Measurements from ENCODE around the gene F10. TPM values are rescaled to one million over a fixed set of nuclear protein-coding genes. Genes with fewer than 3 reads are reported as not detected.

Gene F10
- total RNA-seq, 1 experiment from 2014 or later = not detected

GRCh38 chr13:113080361-113080831 lies 42.2 kb upstream of the F10 start:
- H3K27me3 ChIP-seq (ENCODE audit: insufficient read depth, low read depth) = no peaks in the 10 kb centered on the region
- POLR2A ChIA-PET (ENCODE audit: unreplicated experiment) = no interaction called here
- BruUV-seq (replicated peaks) = no TSS peak
- H3K9me3 ChIP-seq (ENCODE audit: insufficient read depth, low read depth) = no peaks in the 10 kb centered on the region
- no peak overlapping the region for H3K4me2 ChIP-seq
- no peaks in the 10 kb centered on the region for H3K9me2 ChIP-seq (ENCODE audit: insufficient read depth)
- H3K4me1 ChIP-seq (replicated peaks; ENCODE audit: insufficient read depth) = no peaks in the 10 kb centered on the region
- H3K79me2 ChIP-seq (ENCODE audit: low read depth) = no peaks in the 10 kb centered on the region
- no peak overlapping the region for H3K27ac ChIP-seq
- no peaks in the 10 kb centered on the region for H3F3A ChIP-seq (ENCODE audit: insufficient read depth, low read depth)
- CTCF ChIA-PET = no interaction called here
- no peaks in the 10 kb centered on the region for H3K36me3 ChIP-seq (ENCODE audit: low read depth)
- H3K4me3 ChIP-seq = no peak overlapping the region
- DNase-seq = no peak
- intact Hi-C loops (cut with micrococcal nuclease; ENCODE audit: unreplicated experiment) = no loop called here
- H4K20me1 ChIP-seq (ENCODE audit: insufficient read depth) = no peaks in the 10 kb centered on the region
- H2AFZ ChIP-seq = no peak overlapping the region
- TF ChIP-seq EZH2 (IDR thresholded peaks at IDR 0.05; ENCODE audit: low read depth) = no peak
- no peak for TF ChIP-seq CTCF (conservative IDR thresholded peaks at IDR 0.05)

GRCh38 chr13:113080901-113081521 lies 41.6 kb upstream of the F10 start:
- no peak overlapping the region for H3K27ac ChIP-seq
- H3K4me3 ChIP-seq = no peak overlapping the region

GRCh38 chr13:113082198-113083021 lies 40.2 kb upstream of the F10 start:
- TF ChIP-seq CTCF (conservative IDR thresholded peaks at IDR 0.05) = no peak
- no peak for TF ChIP-seq EZH2 (IDR thresholded peaks at IDR 0.05; ENCODE audit: low read depth)
- H3K27ac ChIP-seq = no peak overlapping the region
- no peak overlapping the region for H3K4me3 ChIP-seq
- no peaks in the 10 kb centered on the region for H3K9me3 ChIP-seq (ENCODE audit: insufficient read depth, low read depth)
- H3K36me3 ChIP-seq (ENCODE audit: low read depth) = no peaks in the 10 kb centered on the region
- ChIA-PET POLR2A (ENCODE audit: unreplicated experiment) (no interaction called here), CTCF (no interaction called here)
- peaks cover 4% of the 10 kb centered on the region; the same call in 1 of the 2 replicates for H3F3A ChIP-seq (ENCODE audit: insufficient read depth, low read depth)
- H3K4me2 ChIP-seq = no peak overlapping the region
- DNase-seq = no peak
- H4K20me1 ChIP-seq (ENCODE audit: insufficient read depth) = no peaks in the 10 kb centered on the region; the same call in 1 of the 2 replicates
- no peaks in the 10 kb centered on the region for H3K4me1 ChIP-seq (replicated peaks; ENCODE audit: insufficient read depth)
- intact Hi-C loops (cut with micrococcal nuclease; ENCODE audit: unreplicated experiment) = no loop called here
- H3K79me2 ChIP-seq (ENCODE audit: low read depth) = no peaks in the 10 kb centered on the region
- BruUV-seq (replicated peaks) = no TSS peak
- H3K27me3 ChIP-seq (ENCODE audit: insufficient read depth, low read depth) = no peaks in the 10 kb centered on the region
- no peaks in the 10 kb centered on the region for H3K9me2 ChIP-seq (ENCODE audit: insufficient read depth)
- H2AFZ ChIP-seq = no peak overlapping the region

More at GRCh38 chr13:113080901-113081521, 41.6 kb upstream of the F10 start:
- intact Hi-C loops (cut with micrococcal nuclease; ENCODE audit: unreplicated experiment) = no loop called here
- Histone ChIP-seq H4K20me1 (ENCODE audit: insufficient read depth) (no peaks in the 10 kb centered on the region), H3K9me2 (ENCODE audit: insufficient read depth) (no peaks in the 10 kb centered on the region), H3K9me3 (ENCODE audit: insufficient read depth, low read depth) (no peaks in the 10 kb centered on the region), H3K36me3 (ENCODE audit: low read depth) (no peaks in the 10 kb centered on the region), H2AFZ (no peak overlapping the region), H3K27me3 (ENCODE audit: insufficient read depth, low read depth) (no peaks in the 10 kb centered on the region), H3F3A (ENCODE audit: insufficient read depth, low read depth) (no peaks in the 10 kb centered on the region), H3K79me2 (ENCODE audit: low read depth) (no peaks in the 10 kb centered on the region), H3K4me2 (no peak overlapping the region), H3K4me1 (replicated peaks; ENCODE audit: insufficient read depth) (no peaks in the 10 kb centered on the region)
- DNase-seq = no peak
- BruUV-seq (replicated peaks) = no TSS peak
- TF ChIP-seq CTCF (conservative IDR thresholded peaks at IDR 0.05) = no peak
- TF ChIP-seq EZH2 (IDR thresholded peaks at IDR 0.05; ENCODE audit: low read depth) = no peak
- ChIA-PET POLR2A (ENCODE audit: unreplicated experiment) (no interaction called here), CTCF (no interaction called here)

Data from PC-9 (cell line).